ENCODE results near the gene SUSD2.
A peak's percentile ranks its signal among the peaks of the same experiment; 100 is the strongest.

SUSD2 gene

DNA sequence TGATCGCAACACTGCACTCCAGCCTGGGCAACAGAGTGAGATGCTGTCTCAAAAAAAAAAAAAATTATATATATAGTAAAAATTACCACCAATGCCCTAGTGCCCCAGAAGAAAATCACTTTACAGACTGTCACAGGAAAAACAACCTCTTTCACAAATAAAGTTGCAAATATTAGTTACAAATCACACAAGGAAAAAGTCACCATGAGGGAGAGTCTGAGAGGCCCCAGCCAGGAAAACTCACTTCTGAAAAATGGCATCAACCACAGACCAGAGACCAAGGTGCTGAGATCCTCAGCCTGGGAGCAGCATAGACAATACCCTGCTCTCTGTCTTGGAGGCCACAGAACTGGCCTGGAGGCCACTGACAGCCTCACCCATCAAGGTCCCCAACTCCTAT, 43.2 kb downstream of the SUSD2 start:
- TF ChIP-seq, protein P1, sequence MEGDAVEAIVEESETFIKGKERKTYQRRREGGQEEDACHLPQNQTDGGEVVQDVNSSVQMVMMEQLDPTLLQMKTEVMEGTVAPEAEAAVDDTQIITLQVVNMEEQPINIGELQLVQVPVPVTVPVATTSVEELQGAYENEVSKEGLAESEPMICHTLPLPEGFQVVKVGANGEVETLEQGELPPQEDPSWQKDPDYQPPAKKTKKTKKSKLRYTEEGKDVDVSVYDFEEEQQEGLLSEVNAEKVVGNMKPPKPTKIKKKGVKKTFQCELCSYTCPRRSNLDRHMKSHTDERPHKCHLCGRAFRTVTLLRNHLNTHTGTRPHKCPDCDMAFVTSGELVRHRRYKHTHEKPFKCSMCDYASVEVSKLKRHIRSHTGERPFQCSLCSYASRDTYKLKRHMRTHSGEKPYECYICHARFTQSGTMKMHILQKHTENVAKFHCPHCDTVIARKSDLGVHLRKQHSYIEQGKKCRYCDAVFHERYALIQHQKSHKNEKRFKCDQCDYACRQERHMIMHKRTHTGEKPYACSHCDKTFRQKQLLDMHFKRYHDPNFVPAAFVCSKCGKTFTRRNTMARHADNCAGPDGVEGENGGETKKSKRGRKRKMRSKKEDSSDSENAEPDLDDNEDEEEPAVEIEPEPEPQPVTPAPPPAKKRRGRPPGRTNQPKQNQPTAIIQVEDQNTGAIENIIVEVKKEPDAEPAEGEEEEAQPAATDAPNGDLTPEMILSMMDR (conservative IDR thresholded peaks at IDR 0.05; ENCODE audit: low read length): no peak
- no peak overlapping the region for H3K4me3 ChIP-seq (ENCODE audit: low read length)
- no peak for DNase-seq (ENCODE audit: low read depth)

DNA sequence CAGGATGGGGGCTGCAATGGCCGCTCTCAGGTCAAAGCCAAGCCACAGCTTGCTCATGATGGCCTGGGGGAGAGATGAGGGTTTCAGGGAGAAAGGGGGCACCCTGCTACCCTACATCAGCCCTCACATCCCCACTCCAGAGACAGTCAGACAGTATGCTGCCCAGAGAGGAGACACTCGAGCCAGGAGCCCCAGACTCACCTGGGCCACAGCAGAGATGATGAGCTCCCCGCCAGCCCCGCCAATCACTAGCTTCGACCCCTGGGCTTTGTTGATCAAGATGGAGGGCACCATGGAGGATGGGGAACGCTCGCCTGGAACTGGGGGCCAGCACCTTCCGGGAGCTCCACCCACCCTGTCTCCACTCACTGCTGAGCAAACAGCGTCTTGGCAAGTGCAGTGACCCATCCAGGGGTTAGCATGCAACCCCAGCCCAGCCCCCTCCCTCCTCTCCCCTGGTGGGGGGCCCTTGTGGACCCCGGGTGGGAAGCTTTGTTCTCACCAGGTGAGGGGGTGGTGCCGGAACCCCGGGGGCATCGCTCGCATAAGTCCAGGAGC, 43.8 kb downstream of the SUSD2 start:
- no peak overlapping the region for H3K4me3 ChIP-seq (ENCODE audit: low read length)
- TF ChIP-seq, protein P1 (conservative IDR thresholded peaks at IDR 0.05; ENCODE audit: low read length): no peak
- DNase-seq (ENCODE audit: low read depth): no peak

DNA sequence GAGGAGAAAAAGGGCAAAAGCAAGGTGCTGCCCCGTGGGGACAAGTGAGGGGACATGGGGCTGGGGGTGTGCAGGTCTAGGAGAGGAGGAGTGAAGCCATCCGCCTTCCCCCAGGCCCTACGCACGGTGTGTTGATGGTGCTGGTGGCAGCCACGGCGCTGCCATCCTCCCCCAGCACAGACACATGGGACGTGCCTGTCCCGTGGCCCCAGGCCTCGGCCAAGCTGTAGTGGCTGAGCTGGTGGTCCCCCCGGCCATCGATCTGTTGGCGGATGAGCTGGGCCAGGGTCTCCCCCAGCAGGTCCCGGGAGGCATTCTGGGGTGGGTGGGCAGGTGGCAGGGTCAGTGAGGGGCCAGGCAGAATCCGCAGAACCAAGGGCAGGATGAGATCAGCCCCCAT, 44.7 kb downstream of the SUSD2 start:
- H3K4me3 ChIP-seq (ENCODE audit: low read length): no peak overlapping the region
- TF ChIP-seq, protein P1 (conservative IDR thresholded peaks at IDR 0.05; ENCODE audit: low read length): no peak
- DNase-seq (ENCODE audit: low read depth): no peak

DNA sequence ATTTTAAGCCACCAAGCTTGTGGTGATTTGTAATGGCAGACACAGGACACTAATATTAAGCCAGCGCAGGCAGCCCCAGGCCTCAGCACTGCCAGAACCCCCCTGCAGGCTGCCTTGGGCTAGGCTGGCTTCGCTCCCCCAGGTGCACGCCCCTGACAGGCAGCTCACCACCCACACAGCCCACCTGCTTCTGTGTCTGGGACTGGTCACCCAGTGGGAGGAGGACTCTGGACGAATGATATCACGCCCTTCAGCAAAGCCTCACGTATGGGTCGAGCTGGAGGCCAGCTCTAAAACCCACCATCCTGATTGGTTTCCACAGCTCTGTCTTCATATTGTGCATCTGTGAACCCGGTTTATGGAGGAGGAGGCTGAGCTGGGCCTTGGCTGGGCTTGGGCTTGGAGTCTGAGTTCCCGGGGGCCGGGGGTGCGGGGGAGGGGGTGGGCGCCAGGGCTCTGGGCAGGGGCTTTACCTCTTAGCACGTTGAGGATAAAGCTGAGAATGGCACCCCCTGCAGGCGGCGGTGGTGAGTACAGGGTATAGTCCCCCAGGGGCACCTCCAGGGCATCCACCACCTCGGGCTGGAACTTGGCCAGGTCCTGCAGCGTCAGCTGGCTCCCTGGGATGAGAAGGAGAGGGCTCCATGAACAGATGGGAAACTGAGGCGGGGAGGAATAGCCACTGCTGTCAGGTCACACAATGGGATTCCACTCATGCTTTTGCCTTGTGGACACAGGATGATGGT, 49.8 kb downstream of the SUSD2 start:
- TF ChIP-seq, protein P1 (conservative IDR thresholded peaks at IDR 0.05; ENCODE audit: low read length): peak; percentile 18; the same call in 1 of the 2 replicates
- no peak overlapping the region for H3K4me3 ChIP-seq (ENCODE audit: low read length)
- DNase-seq (ENCODE audit: low read depth): no peak

DNA sequence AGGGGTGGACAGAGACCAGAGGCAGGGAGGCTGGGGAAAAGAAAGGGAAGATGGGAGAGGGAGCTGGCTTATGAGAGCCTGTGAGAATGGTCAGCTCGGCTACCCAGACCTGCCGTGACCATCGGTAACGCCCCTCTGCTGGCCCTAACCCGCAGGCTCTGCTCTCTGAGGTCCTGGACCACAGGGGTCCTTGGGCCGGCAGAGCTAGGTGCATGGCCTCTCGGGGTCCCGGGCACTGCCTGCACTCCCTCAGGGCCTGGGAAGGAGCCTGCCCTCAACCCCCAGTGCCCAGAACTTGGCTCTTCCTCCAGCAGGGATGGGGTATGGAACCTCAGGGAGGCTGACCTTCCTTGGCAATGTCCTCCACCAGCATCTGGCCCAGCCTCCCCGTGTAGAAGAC, 50.4 kb downstream of the SUSD2 start:
- DNase-seq (ENCODE audit: low read depth): no peak
- H3K4me3 ChIP-seq (ENCODE audit: low read length): no peak overlapping the region
- TF ChIP-seq, protein P1 (conservative IDR thresholded peaks at IDR 0.05; ENCODE audit: low read length): no peak

DNA sequence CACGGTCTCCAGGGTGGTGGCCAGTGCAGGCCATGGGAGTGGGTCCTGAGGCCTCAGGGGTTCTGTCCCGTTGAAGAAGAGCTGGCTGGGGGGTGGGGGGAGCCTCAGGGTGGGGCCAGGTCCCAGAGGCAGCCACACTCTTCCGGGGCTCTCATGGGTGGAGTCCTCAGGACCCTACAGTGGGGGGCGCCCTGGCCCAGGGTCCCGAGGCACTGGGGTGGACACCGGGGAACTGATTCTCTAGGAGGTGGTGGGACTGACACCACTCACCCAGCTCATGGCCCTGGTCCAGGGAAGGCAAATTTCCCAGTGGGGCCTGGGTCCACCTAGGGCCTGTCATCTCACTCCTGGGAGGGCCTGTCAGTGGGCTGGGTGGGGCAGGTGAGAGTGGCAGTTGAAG, 50.8 kb downstream of the SUSD2 start:
- TF ChIP-seq, protein P1 (conservative IDR thresholded peaks at IDR 0.05; ENCODE audit: low read length): no peak
- no peak for DNase-seq (ENCODE audit: low read depth)
- H3K4me3 ChIP-seq (ENCODE audit: low read length): no peak overlapping the region

DNA sequence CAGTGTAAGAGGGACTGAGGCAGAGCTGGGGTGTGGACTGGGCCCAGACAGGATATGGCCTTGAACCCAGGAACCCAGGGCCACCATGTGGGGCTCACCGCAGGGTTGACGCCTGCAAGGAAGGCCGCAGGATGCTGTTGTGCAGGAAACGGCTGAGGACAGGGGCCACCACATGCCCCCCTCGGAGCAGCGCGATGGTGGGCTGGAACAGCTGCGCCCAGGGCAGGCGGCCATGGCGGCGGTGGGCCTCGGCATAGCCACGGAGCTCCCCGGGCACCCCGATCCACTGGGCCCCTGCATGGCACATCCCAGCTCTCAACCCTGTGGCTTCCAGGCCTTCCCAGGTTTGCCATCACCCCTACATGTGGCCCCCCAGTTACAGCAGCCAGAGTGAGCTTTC, 51.4 kb downstream of the SUSD2 start:
- H3K4me3 ChIP-seq (ENCODE audit: low read length): no peak overlapping the region
- DNase-seq (ENCODE audit: low read depth): no peak
- TF ChIP-seq, protein P1 (conservative IDR thresholded peaks at IDR 0.05; ENCODE audit: low read length): no peak

Measured in AG10803 (cell line).